AG04450 (cell line): ENCODE data around the gene SLC44A2. TPM values are rescaled to one million over a fixed set of nuclear protein-coding genes. Genes with fewer than 3 reads are reported as not detected.
"Not testable (repeated sequence)": the region's sequence is repeated elsewhere in the genome, so short reads cannot be mapped to it uniquely, and the experiment has no call there.

Source experiments
- CTCF ChIA-PET: fragments of 300-600, 350-600 bp; formaldehyde crosslinking; extraction: SDS; loops from one replicate; lab custom pipeline; 2022; ENCODE audit warnings: antibody characterized with exemption, inconsistent platforms; lab: Charles Lee
- POLR2A ChIA-PET: fragments of 350-600 bp; formaldehyde crosslinking; extraction: SDS; loops from one replicate; lab custom pipeline; 2021; ENCODE audit warnings: antibody characterized with exemption, inconsistent platforms; lab: Yijun Ruan, JAX
- DNase-seq: peaks from one replicate; pipeline ENCODE4 v3.0.0-alpha.2; 2011; ENCODE audit warnings: low read depth, low spot score
- H3K27ac ChIP-seq: one replicate; pipeline ENCODE4 v1.5.1; 2012; ENCODE audit warnings: low read depth, low read length, control low read depth
- H3K27me3 ChIP-seq: one replicate; pipeline ENCODE4 v1.6.0; 2012; ENCODE audit warnings: low read length; ENCODE audit not compliant: control insufficient read depth, insufficient read depth
- H3K4me3 ChIP-seq: 2 replicates; pipeline ENCODE4 v1.5.1; 2011; ENCODE audit warnings: mild to moderate bottlenecking, low read depth, low read length, control low read depth
- H3K9me3 ChIP-seq: 2 replicates; pipeline ENCODE4 v1.5.1; 2012; ENCODE audit warnings: low read length; ENCODE audit not compliant: control insufficient read depth, insufficient read depth
- polyA plus RNA-seq: library from polyadenylated mRNA; depleted of rRNA; stranded (reverse); fragments of >200 nt; gene quantifications from 2 replicates; pipeline ENCODE4 v1.2.3, GENCODE V29; 2011
- TF ChIP-seq, protein P1 (sequence below): IDR thresholded peaks from 2 replicates; pipeline ENCODE4 v1.5.1; 2011; ENCODE audit warnings: low read depth, low read length, control low read depth, inconsistent platforms

The SLC44A2 gene
- polyA plus RNA-seq, 1 experiment: 80.5 TPM

DNA sequence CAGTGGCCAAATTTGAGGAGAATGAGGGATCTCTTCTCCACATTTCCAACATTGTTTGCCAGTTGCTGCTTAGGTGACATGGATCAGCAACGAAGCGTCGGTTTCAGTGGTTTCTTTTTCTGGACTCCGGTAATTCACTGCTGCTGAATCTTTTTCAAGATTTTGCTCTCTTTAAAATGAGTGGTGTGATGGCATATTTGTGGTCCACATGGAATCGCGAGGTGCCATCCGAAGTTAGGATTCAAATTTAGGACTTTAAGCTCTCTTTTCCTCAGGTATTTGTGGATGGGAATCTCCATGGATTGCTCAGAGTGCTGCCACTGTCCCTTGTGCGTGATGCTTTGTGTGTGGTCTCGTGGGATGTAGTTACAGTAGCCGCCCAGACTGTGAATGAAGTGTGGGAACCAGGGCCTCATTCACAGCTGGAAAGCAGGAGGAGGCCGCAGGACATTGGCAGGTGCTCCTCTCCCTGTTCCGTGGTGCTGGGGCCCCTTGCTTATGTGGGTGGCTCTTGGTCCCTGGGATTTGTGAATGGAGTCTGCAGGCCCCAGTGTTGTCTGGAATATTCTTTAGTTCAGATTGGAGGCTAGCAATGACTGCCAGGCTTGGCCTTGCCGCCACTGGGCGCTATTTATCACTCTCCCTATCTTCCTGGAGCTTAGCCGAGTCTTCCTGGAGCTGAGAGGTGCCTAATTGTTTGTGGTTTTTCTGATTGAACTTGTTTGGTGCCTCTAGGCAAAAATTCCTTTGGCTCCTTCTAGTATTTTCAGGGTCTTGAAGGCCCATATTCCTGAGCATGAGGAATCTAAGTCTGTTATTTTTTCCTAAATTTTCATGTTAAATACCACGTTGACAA, 30.3 kb downstream of the SLC44A2 start:
- Histone ChIP-seq H3K9me3 (peaks cover 5% of the 10 kb centered on the region; the same call in 1 of the 2 replicates), H3K4me3 (peak overlapping the region; percentile 94), H3K27ac (no peak overlapping the region), H3K27me3 (no peaks in the 10 kb centered on the region)
- ChIA-PET CTCF (interaction anchor here (0.8 to 1.9 kb wide), 4 partner anchors 12 to 172 kb away, joined by 3 to 5 read pairs (median 4); no protein-coding TSS in a partner anchor), POLR2A (interaction anchor here (0.9 to 1.4 kb wide), 2 partner anchors 9 to 75 kb away, joined by 3 to 7 read pairs; no protein-coding TSS in a partner anchor)
- TF ChIP-seq, protein P1, sequence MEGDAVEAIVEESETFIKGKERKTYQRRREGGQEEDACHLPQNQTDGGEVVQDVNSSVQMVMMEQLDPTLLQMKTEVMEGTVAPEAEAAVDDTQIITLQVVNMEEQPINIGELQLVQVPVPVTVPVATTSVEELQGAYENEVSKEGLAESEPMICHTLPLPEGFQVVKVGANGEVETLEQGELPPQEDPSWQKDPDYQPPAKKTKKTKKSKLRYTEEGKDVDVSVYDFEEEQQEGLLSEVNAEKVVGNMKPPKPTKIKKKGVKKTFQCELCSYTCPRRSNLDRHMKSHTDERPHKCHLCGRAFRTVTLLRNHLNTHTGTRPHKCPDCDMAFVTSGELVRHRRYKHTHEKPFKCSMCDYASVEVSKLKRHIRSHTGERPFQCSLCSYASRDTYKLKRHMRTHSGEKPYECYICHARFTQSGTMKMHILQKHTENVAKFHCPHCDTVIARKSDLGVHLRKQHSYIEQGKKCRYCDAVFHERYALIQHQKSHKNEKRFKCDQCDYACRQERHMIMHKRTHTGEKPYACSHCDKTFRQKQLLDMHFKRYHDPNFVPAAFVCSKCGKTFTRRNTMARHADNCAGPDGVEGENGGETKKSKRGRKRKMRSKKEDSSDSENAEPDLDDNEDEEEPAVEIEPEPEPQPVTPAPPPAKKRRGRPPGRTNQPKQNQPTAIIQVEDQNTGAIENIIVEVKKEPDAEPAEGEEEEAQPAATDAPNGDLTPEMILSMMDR: no peak
- no peak for DNase-seq

- Histone ChIP-seq H3K27ac (no peak overlapping the region), H3K27me3 (no peaks in the 10 kb centered on the region), H3K9me3 (no peaks in the 10 kb centered on the region), H3K4me3 (no peak overlapping the region)
- DNase-seq: no peak
- ChIA-PET POLR2A (interaction anchor here (0.7 kb wide), 1 partner anchor 55 kb away, joined by 3 read pairs; no protein-coding TSS in a partner anchor), CTCF (no interaction called here)
- TF ChIP-seq, protein P1: no peak
Measured at GRCh38 chr19:10660346-10660745, 35.0 kb downstream of the SLC44A2 start.

GRCh38 chr19:10661946-10662345, 36.6 kb downstream of the SLC44A2 start:
- DNase-seq: no peak
- H3K4me3 ChIP-seq: no peak overlapping the region
- CTCF ChIA-PET: interaction anchor here (1.4 to 1.7 kb wide), 2 partner anchors 38 to 81 kb away, joined by 3 to 6 read pairs; no protein-coding TSS in a partner anchor
- POLR2A ChIA-PET: interaction anchor here (0.7 kb wide), 1 partner anchor 35 kb away, joined by 6 read pairs; no protein-coding TSS in a partner anchor
- H3K9me3 ChIP-seq: no peaks in the 10 kb centered on the region
- TF ChIP-seq, protein P1: no peak
- H3K27ac ChIP-seq: no peak overlapping the region
- H3K27me3 ChIP-seq: no peaks in the 10 kb centered on the region

DNA sequence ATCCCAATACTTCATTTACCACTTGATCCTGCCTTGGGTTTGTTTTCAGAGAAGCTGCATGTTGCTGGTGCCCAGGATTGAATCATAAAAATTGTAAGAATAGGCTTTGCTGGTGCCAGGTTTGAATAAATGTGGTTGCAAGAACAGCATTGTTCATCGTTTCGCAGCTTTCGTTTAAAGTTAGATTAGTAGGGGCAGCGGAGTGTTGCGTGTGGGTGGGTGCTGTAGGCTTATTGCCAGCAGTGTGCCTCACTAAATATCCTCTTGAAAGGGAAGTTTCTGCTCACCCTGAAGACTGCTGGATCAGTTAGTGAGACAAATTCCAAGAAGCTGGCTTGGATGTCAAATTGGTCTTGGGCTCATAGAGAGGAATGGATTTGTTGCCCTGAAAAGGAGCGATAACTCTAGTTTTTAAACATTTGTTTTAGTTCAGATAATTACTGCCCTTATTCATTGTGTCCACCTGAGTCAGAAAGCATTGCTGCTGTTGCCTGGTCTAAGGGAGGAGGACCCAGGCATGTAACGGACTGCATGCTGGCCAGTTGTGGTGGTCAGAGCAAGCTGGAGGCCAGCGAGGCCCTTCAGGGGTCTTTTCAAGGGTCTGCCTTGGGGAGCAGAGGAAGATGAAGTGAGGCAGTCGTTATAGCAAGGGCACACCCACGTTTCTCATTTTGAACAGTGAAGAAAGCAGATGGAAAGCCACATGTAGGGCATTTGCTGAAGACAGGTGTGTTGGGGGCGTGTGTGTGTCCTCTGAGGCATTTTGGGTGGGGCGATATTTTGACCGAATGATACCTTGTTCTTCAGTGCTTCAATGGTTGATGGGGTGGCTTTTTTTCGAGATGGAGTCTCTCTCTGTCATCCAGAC, 37.3 kb downstream of the SLC44A2 start:
- Histone ChIP-seq H3K27ac (no peak overlapping the region), H3K9me3 (no peaks in the 10 kb centered on the region), H3K4me3 (no peak overlapping the region), H3K27me3 (no peaks in the 10 kb centered on the region)
- DNase-seq: no peak
- POLR2A ChIA-PET: no interaction called here
- CTCF ChIA-PET: interaction anchor here (1.4 to 1.7 kb wide), 2 partner anchors 37 to 82 kb away, joined by 3 to 6 read pairs; no protein-coding TSS in a partner anchor
- TF ChIP-seq, protein P1: no peak

DNA sequence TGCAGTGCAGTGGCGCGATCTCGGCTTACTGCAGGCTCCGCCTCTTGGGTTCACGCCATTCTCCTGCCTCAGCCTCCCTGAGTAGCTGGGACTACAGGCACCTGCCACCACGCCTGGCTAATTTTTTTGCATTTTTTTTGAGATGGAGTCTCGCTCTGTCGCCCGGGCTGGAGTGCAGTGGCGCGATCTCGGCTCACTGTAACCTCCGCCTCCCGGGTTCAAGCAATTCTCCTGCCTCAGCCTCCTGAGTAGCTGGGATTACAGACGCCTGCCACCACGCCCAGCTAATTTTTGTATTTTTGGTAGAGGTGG, 37.9 kb downstream of the SLC44A2 start:
- H3K27ac ChIP-seq, H3K27me3 ChIP-seq, H3K4me3 ChIP-seq, H3K9me3 ChIP-seq, POLR2A ChIA-PET, DNase-seq: not testable (repeated sequence)
- CTCF ChIA-PET: interaction anchor here (1.7 kb wide), 1 partner anchor 82 kb away, joined by 6 read pairs; no protein-coding TSS in a partner anchor
